Testis (tissue), 3 donors: ENCODE data around the gene OR8I2. TPM values are rescaled to one million over a fixed set of nuclear protein-coding genes. Genes with fewer than 3 reads are reported as not detected.

Experiments used
- polyA plus RNA-seq: library from polyadenylated mRNA; stranded (reverse); fragments of 350-450 nt; fragmentation: Illumina TruSeq; extraction: RNeasy Lipid Tissue Mini Kit (QIAGEN cat#74804); gene quantifications from one replicate; pipeline ENCODE4 v1.2.3, GENCODE V29; 2014; ENCODE audit warnings: low read depth, low replicate concordance; ENCODE audit not compliant: insufficient read depth
- small RNA-seq, 2 donors: library from RNA; depleted of rRNA; stranded (forward); fragments of <200 nt; gene quantifications; one replicate each; pipeline ENCODE3, GENCODE V24; 2016
- total RNA-seq, 2 donors: library from RNA; depleted of rRNA; stranded (reverse); fragments of >200 nt; gene quantifications; one replicate each; pipeline ENCODE4 v1.2.3, GENCODE V29; 2016

OR8I2 gene
- total and polyA plus RNA-seq, 3 donors from 2014 or later, result not detected

Small RNAs within 50 kb of the gene (small RNA-seq; reads per million reads assigned to genes)
- gene OR8I4P, result 0 reads per million in 2 donors

Other genes starting within 250 kb of the OR8I2 start
- gene TRIM51, start 210.0 kb upstream of the OR8I2 start, total RNA-seq, result under 1 TPM in 1 of 2 donors, not detected in 1; 0.56 TPM
- 0.20 TPM for gene TRIM51, start 210.0 kb upstream of the OR8I2 start, polyA plus RNA-seq
- gene OR5W2, start 178.7 kb upstream of the OR8I2 start, total RNA-seq, result not detected
- not detected for gene OR5W2, start 178.7 kb upstream of the OR8I2 start, polyA plus RNA-seq
- gene OR5I1, start 156.9 kb upstream of the OR8I2 start, total RNA-seq, result not detected
- not detected for gene OR5I1, start 156.9 kb upstream of the OR8I2 start, polyA plus RNA-seq
- under 1 TPM in 1 of 2 donors, not detected in 1; 0.19 TPM for gene OR10AG1, start 123.4 kb upstream of the OR8I2 start, total RNA-seq
- gene OR10AG1, start 123.4 kb upstream of the OR8I2 start, polyA plus RNA-seq, result not detected
- gene OR5F1, start 98.7 kb upstream of the OR8I2 start, total RNA-seq, result not detected
- not detected for gene OR5F1, start 98.7 kb upstream of the OR8I2 start, polyA plus RNA-seq
- gene OR5AS1, start 65.7 kb upstream of the OR8I2 start, total RNA-seq, result under 1 TPM in 1 of 2 donors, not detected in 1; 0.16 TPM
- not detected for gene OR5AS1, start 65.7 kb upstream of the OR8I2 start, polyA plus RNA-seq
- not detected for gene OR8H2, start 10.4 kb downstream of the OR8I2 start, total RNA-seq
- gene OR8H2, start 10.4 kb downstream of the OR8I2 start, polyA plus RNA-seq, result not detected
- not detected for gene OR8H3, start 29.1 kb downstream of the OR8I2 start, total RNA-seq
- not detected for gene OR8H3, start 29.1 kb downstream of the OR8I2 start, polyA plus RNA-seq
- gene OR8J3, start 46.9 kb downstream of the OR8I2 start, total RNA-seq, result not detected
- not detected for gene OR8J3, start 46.9 kb downstream of the OR8I2 start, polyA plus RNA-seq
- gene OR8K5, start 67.0 kb downstream of the OR8I2 start, total RNA-seq, result under 1 TPM in 1 of 2 donors, not detected in 1; 0.87 TPM
- not detected for gene OR8K5, start 67.0 kb downstream of the OR8I2 start, polyA plus RNA-seq
- not detected for gene OR5J2, start 83.3 kb downstream of the OR8I2 start, total RNA-seq
- gene OR5J2, start 83.3 kb downstream of the OR8I2 start, polyA plus RNA-seq, result not detected
- not detected for gene OR5T2, start 140.9 kb downstream of the OR8I2 start, total RNA-seq
- not detected for gene OR5T2, start 140.9 kb downstream of the OR8I2 start, polyA plus RNA-seq
- gene OR5T3, start 158.9 kb downstream of the OR8I2 start, total RNA-seq, result not detected
- gene OR5T3, start 158.9 kb downstream of the OR8I2 start, polyA plus RNA-seq, result not detected
- not detected for gene OR5T1, start 180.8 kb downstream of the OR8I2 start, total RNA-seq
- gene OR5T1, start 180.8 kb downstream of the OR8I2 start, polyA plus RNA-seq, result not detected
- under 1 TPM in 1 of 2 donors, not detected in 1; 0.08 TPM for gene OR8H1, start 198.9 kb downstream of the OR8I2 start, total RNA-seq
- gene OR8H1, start 198.9 kb downstream of the OR8I2 start, polyA plus RNA-seq, result not detected
- not detected for gene OR8K3, start 221.8 kb downstream of the OR8I2 start, total RNA-seq
- gene OR8K3, start 221.8 kb downstream of the OR8I2 start, polyA plus RNA-seq, result not detected